HCT116 (cell line): ENCODE data around the gene SLC25A21. TPM values are rescaled to one million over a fixed set of nuclear protein-coding genes. Genes with fewer than 3 reads are reported as not detected.

Experiments
- ATAC-seq: fragments of 200-7000 bp; cut with Tn5 transposase; 2 replicates; pipeline ENCODE4 v1.9.1; 2020; ENCODE audit warnings: mild to moderate bottlenecking, moderate library complexity
- BruUV-seq: library from RNA; stranded (reverse); fragments of 400-500 nt; replicated peaks from 2 replicates; lab custom pipeline; 2021; lab: Mats Ljungman, UMichigan
- CTCF ChIA-PET: fragments of 300-600 bp; sonication (Branson Sonifier 250); formaldehyde crosslinking; loops from one replicate; lab custom pipeline; 2021; ENCODE audit warnings: antibody characterized with exemption; lab: Charles Lee
- POLR2A ChIA-PET: fragments of 300-600, 350-600 bp; sonication (Branson Sonifier 250); formaldehyde crosslinking; loops from one replicate; lab custom pipeline; 2021; ENCODE audit warnings: antibody characterized with exemption; lab: Charles Lee
- RAD21 ChIA-PET, 2 experiments: fragments of 300-600 bp; sonication (Branson Sonifier 250); formaldehyde crosslinking; loops; one replicate each; lab custom pipeline; 2023; ENCODE audit warnings: low total read pairs in 2 of 2; ENCODE audit not compliant: uncharacterized antibody in 2 of 2, unreplicated experiment in 2 of 2, low non-redundant PET in 1 of 2; lab: Charles Lee
- DNase-seq: peaks from one replicate; pipeline ENCODE4 v3.0.0-alpha.2; 2010; ENCODE audit warnings: low read depth, low spot score
- H2AFZ ChIP-seq: fragments of 200-600 bp; shearing (Covaris generic), sonication (generic); 2 replicates; pipeline ENCODE4 v1.6.1; 2017; ENCODE audit warnings: low read depth, mixed run types, mixed read lengths, antibody characterized with exemption, low read length; ENCODE audit not compliant: poor library complexity, severe bottlenecking
- H3K27ac ChIP-seq: 2 replicates; pipeline ENCODE4 v1.5.1; 2012; ENCODE audit warnings: low read depth, low read length
- H3K27me3 ChIP-seq: fragments of 200-600 bp; sonication (generic); 2 replicates; pipeline ENCODE4 v1.6.1; 2016; ENCODE audit warnings: mixed run types, low read length, mixed read lengths; ENCODE audit not compliant: insufficient read depth
- H3K36me3 ChIP-seq, 2 experiments: fragments of 200-500 bp in 1 of 2; fragments of 200-600 bp in 1 of 2; sonication (Bioruptor generic) in 1 of 2; sonication (generic) in 1 of 2; 2 replicates each; pipeline versions ENCODE4 v1.5.1 to v1.6.1; 2014 to 2016; ENCODE audit warnings: low read length in 2 of 2, inconsistent platforms in 1 of 2, mixed read lengths in 1 of 2, mixed run types in 1 of 2; ENCODE audit not compliant: insufficient read depth in 2 of 2, control insufficient read depth in 1 of 2
- H3K4me1 ChIP-seq, 2 experiments: fragments of 200-600 bp in 1 of 2; sonication (generic) in 1 of 2; 2 replicates each; pipeline versions ENCODE4 v1.5.1 to v1.6.1; 2012 to 2017; ENCODE audit warnings: low read length in 2 of 2, inconsistent platforms in 1 of 2, mild to moderate bottlenecking in 1 of 2, mixed read lengths in 1 of 2, mixed run types in 1 of 2, moderate library complexity in 1 of 2; ENCODE audit not compliant: insufficient read depth in 2 of 2, control insufficient read depth in 1 of 2
- H3K4me2 ChIP-seq: fragments of 200-600 bp; sonication (generic); 2 replicates; pipeline ENCODE4 v1.6.1; 2017; ENCODE audit warnings: mixed run types, low read length, mixed read lengths
- H3K4me3 ChIP-seq, 2 experiments: fragments of 200-600 bp in 1 of 2; sonication (generic) in 1 of 2; replicated peaks in 1 of 2; 2 replicates each; pipeline ENCODE4 v1.5.1; 2011 to 2016; ENCODE audit warnings: low read length in 2 of 2, control low read depth in 1 of 2, low read depth in 1 of 2, mild to moderate bottlenecking in 1 of 2, mixed read lengths in 1 of 2, mixed run types in 1 of 2
- H3K79me2 ChIP-seq: fragments of 200-600 bp; sonication (generic); 2 replicates; pipeline ENCODE4 v1.6.1; 2017; ENCODE audit warnings: mild to moderate bottlenecking, mixed run types, low read length, moderate library complexity, mixed read lengths; ENCODE audit not compliant: insufficient read depth
- H3K9ac ChIP-seq: fragments of 200-600 bp; sonication (generic); 2 replicates; pipeline ENCODE4 v1.6.1; 2016; ENCODE audit warnings: low read length, mixed read lengths
- H3K9me2 ChIP-seq: fragments of 200-600 bp; sonication (generic), shearing (Covaris generic); 2 replicates; pipeline ENCODE4 v1.6.1; 2017; ENCODE audit warnings: mixed run types, mild to moderate bottlenecking, moderate library complexity; ENCODE audit not compliant: insufficient read depth
- H3K9me3 ChIP-seq, 2 experiments: fragments of 200-500 bp in 1 of 2; fragments of 200-600 bp in 1 of 2; sonication (Bioruptor generic) in 1 of 2; sonication (generic) in 1 of 2; 2 replicates each; pipeline ENCODE4 v1.6.1; 2014 to 2017; ENCODE audit warnings: low read length in 2 of 2, mixed read lengths in 2 of 2, inconsistent platforms in 1 of 2, low read depth in 1 of 2, mild to moderate bottlenecking in 1 of 2, mixed run types in 1 of 2, moderate library complexity in 1 of 2; ENCODE audit not compliant: control insufficient read depth in 1 of 2, insufficient read depth in 1 of 2
- H4K20me1 ChIP-seq: fragments of 200-600 bp; sonication (generic), shearing (Covaris generic); 2 replicates; pipeline ENCODE4 v1.6.1; 2017; ENCODE audit warnings: mixed run types, mild to moderate bottlenecking, moderate library complexity; ENCODE audit not compliant: insufficient read depth
- CTCF ChIP-seq, 3 experiments: fragments of 200-600 bp in 1 of 3; sonication (generic) in 1 of 3; IDR thresholded peaks in 2 of 3; conservative IDR thresholded peaks in 1 of 3; 2 replicates each; pipeline ENCODE4 v1.5.1; 2012 to 2017; ENCODE audit warnings: low read depth in 2 of 3, low read length in 2 of 3, antibody characterized with exemption in 1 of 3, borderline replicate concordance in 1 of 3, control low read depth in 1 of 3, mild to moderate bottlenecking in 1 of 3, mixed read lengths in 1 of 3, mixed run types in 1 of 3, moderate library complexity in 1 of 3; ENCODE audit not compliant: insufficient read depth in 1 of 3
- ELF1 ChIP-seq: IDR thresholded peaks from 2 replicates; pipeline ENCODE4 v1.6.1; 2012; ENCODE audit warnings: low read depth, borderline replicate concordance
- EZH2 ChIP-seq: fragments of 200-600 bp; sonication (generic); IDR thresholded peaks from 2 replicates; pipeline ENCODE4 v1.6.1; 2017; ENCODE audit warnings: antibody characterized with exemption, mixed run types
- EZH2phosphoT487 ChIP-seq: fragments of 200-600 bp; IDR thresholded peaks from 2 replicates; pipeline ENCODE4 v1.6.1; 2018; ENCODE audit warnings: antibody characterized with exemption, borderline replicate concordance
- JUND ChIP-seq: IDR thresholded peaks from 2 replicates; pipeline ENCODE4 v1.6.1; 2012
- POLR2A ChIP-seq: IDR thresholded peaks from 2 replicates; pipeline ENCODE4 v1.7.0; 2011; ENCODE audit warnings: borderline replicate concordance; ENCODE audit not compliant: insufficient read depth, insufficient read length; ENCODE audit errors: extremely low read depth
- POLR2AphosphoS5 ChIP-seq: IDR thresholded peaks from 2 replicates; pipeline ENCODE4 v1.6.1; 2011; ENCODE audit warnings: mild to moderate bottlenecking, low read depth, low read length, moderate library complexity
- RAD21 ChIP-seq: IDR thresholded peaks from 2 replicates; pipeline ENCODE4 v1.6.1; 2012; ENCODE audit warnings: low read depth, mild to moderate bottlenecking
- SIN3A ChIP-seq: IDR thresholded peaks from 2 replicates; pipeline ENCODE4 v1.6.1; 2012; ENCODE audit warnings: low read depth
- SP1 ChIP-seq: IDR thresholded peaks from 2 replicates; pipeline ENCODE4 v1.6.1; 2012; ENCODE audit warnings: low read depth
- TCF7L2 ChIP-seq: IDR thresholded peaks from 2 replicates; pipeline ENCODE4 v1.7.0; 2011; ENCODE audit warnings: borderline replicate concordance, inconsistent platforms; ENCODE audit not compliant: insufficient read depth, insufficient read length; ENCODE audit errors: extremely low read depth
- YY1 ChIP-seq: IDR thresholded peaks from 2 replicates; pipeline ENCODE4 v1.6.1; 2011; ENCODE audit warnings: low read length, low read depth, moderate library complexity, mild to moderate bottlenecking; ENCODE audit not compliant: insufficient replicate concordance; ENCODE audit errors: extremely low read depth
- intact Hi-C: fragments of 100-400 bp; cut with micrococcal nuclease; formaldehyde crosslinking; loops from 2 replicates; pipeline ENCODE4 v1.10.0; 2022
- total RNA-seq: library from RNA; stranded (reverse); gene quantifications from one replicate; pipeline ENCODE4 v1.2.1, GENCODE V29; 2021; ENCODE audit not compliant: unreplicated experiment
- TF ChIP-seq, protein P1 (sequence below): IDR thresholded peaks from 2 replicates; pipeline ENCODE4 v1.6.1; 2012; ENCODE audit warnings: low read depth
- TF ChIP-seq, protein P2 (sequence below): IDR thresholded peaks from 2 replicates; pipeline ENCODE4 v1.6.1; 2012
- TF ChIP-seq, protein P3 (sequence below): IDR thresholded peaks from 2 replicates; pipeline ENCODE4 v1.6.1; 2011; ENCODE audit warnings: mild to moderate bottlenecking, low read length, moderate library complexity; ENCODE audit not compliant: insufficient replicate concordance; ENCODE audit errors: extremely low read depth
- TF ChIP-seq, protein P4 (sequence below): IDR thresholded peaks from 2 replicates; pipeline ENCODE4 v1.6.1; 2012

Gene SLC25A21
- total RNA-seq, 1 experiment from 2014 or later, result 3.5 TPM

DNA sequence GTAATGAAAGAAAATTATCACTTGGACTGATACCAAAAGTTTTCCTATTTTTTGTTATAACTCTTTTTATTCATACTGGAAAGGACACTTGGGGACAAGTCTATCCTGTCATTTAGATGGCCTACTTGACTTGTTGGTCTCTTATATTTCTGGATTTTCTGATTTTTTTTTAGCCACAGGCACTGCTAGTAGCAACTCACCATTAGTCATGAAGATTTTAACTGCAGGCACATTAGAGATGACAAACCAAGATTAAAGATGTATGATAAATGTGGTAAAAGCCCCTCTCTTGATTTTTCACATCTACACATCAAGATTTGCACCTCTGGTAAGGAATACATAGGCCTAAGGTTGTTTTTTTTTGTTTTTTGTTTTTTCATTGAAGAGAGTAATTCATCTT, 217.0 kb downstream of the SLC25A21 start:
- TF ChIP-seq, protein P1, sequence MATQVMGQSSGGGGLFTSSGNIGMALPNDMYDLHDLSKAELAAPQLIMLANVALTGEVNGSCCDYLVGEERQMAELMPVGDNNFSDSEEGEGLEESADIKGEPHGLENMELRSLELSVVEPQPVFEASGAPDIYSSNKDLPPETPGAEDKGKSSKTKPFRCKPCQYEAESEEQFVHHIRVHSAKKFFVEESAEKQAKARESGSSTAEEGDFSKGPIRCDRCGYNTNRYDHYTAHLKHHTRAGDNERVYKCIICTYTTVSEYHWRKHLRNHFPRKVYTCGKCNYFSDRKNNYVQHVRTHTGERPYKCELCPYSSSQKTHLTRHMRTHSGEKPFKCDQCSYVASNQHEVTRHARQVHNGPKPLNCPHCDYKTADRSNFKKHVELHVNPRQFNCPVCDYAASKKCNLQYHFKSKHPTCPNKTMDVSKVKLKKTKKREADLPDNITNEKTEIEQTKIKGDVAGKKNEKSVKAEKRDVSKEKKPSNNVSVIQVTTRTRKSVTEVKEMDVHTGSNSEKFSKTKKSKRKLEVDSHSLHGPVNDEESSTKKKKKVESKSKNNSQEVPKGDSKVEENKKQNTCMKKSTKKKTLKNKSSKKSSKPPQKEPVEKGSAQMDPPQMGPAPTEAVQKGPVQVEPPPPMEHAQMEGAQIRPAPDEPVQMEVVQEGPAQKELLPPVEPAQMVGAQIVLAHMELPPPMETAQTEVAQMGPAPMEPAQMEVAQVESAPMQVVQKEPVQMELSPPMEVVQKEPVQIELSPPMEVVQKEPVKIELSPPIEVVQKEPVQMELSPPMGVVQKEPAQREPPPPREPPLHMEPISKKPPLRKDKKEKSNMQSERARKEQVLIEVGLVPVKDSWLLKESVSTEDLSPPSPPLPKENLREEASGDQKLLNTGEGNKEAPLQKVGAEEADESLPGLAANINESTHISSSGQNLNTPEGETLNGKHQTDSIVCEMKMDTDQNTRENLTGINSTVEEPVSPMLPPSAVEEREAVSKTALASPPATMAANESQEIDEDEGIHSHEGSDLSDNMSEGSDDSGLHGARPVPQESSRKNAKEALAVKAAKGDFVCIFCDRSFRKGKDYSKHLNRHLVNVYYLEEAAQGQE, result no peak
- TF ChIP-seq, protein P2, sequence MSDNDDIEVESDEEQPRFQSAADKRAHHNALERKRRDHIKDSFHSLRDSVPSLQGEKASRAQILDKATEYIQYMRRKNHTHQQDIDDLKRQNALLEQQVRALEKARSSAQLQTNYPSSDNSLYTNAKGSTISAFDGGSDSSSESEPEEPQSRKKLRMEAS, result no peak
- TF ChIP-seq, protein P3, sequence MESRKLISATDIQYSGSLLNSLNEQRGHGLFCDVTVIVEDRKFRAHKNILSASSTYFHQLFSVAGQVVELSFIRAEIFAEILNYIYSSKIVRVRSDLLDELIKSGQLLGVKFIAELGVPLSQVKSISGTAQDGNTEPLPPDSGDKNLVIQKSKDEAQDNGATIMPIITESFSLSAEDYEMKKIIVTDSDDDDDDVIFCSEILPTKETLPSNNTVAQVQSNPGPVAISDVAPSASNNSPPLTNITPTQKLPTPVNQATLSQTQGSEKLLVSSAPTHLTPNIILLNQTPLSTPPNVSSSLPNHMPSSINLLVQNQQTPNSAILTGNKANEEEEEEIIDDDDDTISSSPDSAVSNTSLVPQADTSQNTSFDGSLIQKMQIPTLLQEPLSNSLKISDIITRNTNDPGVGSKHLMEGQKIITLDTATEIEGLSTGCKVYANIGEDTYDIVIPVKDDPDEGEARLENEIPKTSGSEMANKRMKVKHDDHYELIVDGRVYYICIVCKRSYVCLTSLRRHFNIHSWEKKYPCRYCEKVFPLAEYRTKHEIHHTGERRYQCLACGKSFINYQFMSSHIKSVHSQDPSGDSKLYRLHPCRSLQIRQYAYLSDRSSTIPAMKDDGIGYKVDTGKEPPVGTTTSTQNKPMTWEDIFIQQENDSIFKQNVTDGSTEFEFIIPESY, result no peak
- no peak for TF ChIP-seq ELF1
- no peak for TF ChIP-seq EZH2phosphoT487
- no peak for TF ChIP-seq TCF7L2
- no peak for TF ChIP-seq YY1
- TF ChIP-seq EZH2, result no peak
- TF ChIP-seq, protein P4, sequence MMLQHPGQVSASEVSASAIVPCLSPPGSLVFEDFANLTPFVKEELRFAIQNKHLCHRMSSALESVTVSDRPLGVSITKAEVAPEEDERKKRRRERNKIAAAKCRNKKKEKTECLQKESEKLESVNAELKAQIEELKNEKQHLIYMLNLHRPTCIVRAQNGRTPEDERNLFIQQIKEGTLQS, result no peak
- no peak for TF ChIP-seq SIN3A
- no peak for TF ChIP-seq POLR2A
- TF ChIP-seq RAD21, result no peak
- TF ChIP-seq JUND, result no peak
- no peak for TF ChIP-seq CTCF (IDR thresholded peaks at IDR 0.05 in 2 of 3, conservative IDR thresholded peaks at IDR 0.05 in 1 of 3; ENCODE audit: borderline replicate concordance in 1 of 3, insufficient read depth in 1 of 3, low read depth in 2 of 3, low read length in 2 of 3)
- no peak for TF ChIP-seq POLR2AphosphoS5
- no peak for TF ChIP-seq SP1
- H2AFZ ChIP-seq, result no peak overlapping the region
- POLR2A ChIA-PET, result no interaction called here

More for the DNA sequence above, 217.0 kb downstream of the SLC25A21 start:
- Histone ChIP-seq H3K27me3 (no peaks in the 10 kb centered on the region), H3K4me2 (no peak overlapping the region), H3K4me3 (no peak overlapping the region), H3K4me1 (peaks cover 0 to 16% of the 10 kb centered on the region in 2 experiments; a peak in 2 of 4 replicates), H3K9me2 (no peaks in the 10 kb centered on the region), H3K27ac (no peak overlapping the region), H4K20me1 (no peaks in the 10 kb centered on the region), H3K9me3 (no peaks in the 10 kb centered on the region), H3K79me2 (no peaks in the 10 kb centered on the region), H3K9ac (no peak overlapping the region), H3K36me3 (no peaks in the 10 kb centered on the region)
- BruUV-seq, result no TSS peak
- ATAC-seq, result no peak
- RAD21 ChIA-PET, result no interaction called here
- intact Hi-C loops, result no loop called here
- CTCF ChIA-PET, result no interaction called here
- DNase-seq, result no peak
